GM18868 (cell line): ENCODE results near the gene TAPBP.
"Not testable (repeated sequence)": the region's sequence is repeated elsewhere in the genome, so short reads cannot be mapped to it uniquely, and the experiment has no call there.

ENCODE experiments used
- ATAC-seq: cut with Tn5 transposase; IDR thresholded peaks from one replicate; pipeline ENCODE4 v1.9.1; 2021; ENCODE audit warnings: mild to moderate bottlenecking, moderate library complexity; ENCODE audit not compliant: unreplicated experiment

TAPBP gene

DNA sequence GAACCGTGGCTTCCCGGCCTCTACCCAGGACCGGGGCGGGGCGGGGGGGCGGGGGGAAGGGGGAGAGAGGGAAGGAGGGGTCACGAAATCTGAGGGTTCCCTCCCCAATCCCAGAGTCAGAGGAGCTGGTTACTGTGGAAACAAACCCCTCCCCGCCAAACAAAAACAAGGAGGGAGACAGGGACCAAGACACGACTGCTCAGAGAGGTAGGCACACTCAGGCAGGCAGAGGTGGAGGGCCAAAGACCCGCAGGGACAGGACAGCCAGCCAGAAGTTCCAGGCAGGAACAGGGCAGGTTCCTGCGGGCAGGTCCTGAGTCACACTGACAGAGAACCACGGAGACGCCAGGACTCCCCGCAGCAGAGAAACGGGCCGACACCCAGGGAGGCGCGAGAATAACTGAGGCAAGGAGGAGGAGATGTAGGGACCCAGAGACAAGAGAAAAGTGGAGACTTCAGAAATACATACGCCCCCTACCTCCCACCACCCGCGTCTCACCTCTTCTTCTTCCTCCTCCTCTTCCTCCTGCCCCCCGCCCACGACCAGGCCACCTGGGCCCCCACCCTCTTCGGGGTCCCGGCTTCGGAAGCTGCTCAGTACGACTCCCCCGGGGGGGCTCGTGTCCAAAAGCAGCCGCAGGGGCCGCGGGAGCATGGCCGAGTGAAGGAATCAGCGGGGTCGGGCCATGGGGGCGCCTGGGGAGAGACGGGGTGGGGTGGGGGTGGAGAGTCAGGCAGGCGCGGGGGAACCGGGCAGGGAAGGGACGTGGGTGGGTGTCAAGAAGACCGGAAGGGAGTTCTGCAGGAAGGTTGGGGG, 15.7 kb downstream of the TAPBP start:
- ATAC-seq: no peak

DNA sequence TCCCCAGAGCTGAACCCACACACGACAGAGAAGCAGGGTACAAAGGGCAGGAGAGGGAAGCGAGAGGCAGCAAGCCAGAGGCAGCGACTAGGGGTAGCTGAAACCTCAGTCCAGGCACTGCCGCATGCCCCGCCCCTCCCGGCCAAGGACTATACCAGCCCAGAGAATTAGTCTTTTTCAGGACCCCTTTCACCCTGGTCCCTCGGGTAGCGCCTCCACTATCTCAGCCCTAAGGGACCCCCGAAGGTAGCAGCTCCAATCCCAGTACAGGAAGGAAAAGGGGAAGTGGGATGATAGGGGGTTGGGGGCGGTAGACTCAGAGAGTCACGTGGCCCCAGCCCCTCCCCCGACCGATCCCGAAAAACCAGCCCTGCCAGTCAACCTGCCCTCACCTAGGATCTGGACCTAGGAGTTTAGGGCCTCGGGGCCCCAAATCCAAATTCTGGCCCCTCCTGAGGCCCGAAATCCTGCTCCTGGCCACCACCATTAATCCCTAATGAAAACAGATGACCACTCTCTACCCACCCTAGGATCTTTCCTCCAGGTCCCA, 16.4 kb downstream of the TAPBP start:
- no peak for ATAC-seq

DNA sequence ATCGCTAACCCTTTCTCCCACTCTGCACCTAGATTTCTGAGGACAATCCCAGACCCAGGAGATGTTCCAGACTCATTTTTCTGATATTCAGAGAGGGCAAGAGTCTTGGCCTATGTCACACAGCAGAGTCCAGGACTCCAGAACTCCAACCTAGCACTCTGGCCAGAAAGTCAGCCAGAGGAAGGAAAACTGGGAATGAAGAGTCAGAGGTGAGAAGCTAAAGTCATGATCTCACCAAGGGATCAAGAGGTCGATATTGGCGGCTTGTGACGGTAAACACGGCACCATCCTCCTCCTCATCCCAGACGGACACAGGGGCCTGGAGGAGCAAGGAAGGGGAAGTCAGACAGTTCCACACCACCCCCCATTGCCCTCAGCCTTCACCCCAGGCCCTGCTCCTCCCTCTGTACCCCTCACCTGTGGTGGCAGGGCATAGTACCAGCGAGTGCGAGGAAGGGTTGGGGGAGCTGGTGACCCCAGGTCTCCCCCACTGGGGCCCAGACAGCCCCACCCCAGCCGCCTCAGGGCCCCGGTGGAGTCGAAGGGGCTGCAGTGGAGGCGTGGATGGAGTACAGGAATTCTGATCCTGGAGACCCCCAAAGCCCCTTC, 17.0 kb downstream of the TAPBP start:
- no peak for ATAC-seq

DNA sequence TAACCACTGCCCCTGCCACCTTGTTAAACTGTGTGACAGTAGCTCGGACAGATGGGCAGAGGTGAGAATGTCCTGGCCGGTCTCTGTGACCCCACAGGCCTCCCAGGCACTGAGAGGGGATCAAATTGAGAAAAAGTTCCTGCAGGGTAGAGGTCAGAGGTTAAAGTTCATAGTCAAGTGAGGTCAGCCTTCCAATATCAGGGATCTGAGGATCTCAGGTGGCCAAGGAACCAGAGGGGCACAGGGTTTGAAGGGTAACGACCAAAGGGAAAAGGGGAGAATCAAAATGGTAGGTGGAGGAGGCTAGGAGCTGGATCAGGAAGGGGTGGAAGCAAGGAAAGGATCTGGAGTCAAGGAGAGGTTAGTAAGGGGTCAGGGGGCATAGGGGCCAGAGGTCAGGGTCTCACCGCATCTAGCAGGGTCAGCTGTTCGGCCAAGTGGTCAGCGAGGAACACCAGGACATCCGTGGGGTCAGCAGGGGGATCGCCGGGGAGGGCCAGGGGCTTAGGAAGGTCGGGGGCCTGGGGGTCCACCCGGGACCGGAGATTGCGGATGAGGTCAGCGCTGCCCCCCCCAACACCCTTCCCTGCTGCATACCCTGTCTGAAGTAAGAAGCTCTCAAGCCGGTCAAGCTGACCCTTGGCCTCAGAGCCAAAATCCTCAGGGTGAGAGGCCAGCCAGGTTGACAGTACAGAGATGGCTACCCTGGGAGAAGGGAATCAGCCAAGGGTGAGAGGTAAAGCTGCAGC, 18.1 kb downstream of the TAPBP start:
- no peak for ATAC-seq

DNA sequence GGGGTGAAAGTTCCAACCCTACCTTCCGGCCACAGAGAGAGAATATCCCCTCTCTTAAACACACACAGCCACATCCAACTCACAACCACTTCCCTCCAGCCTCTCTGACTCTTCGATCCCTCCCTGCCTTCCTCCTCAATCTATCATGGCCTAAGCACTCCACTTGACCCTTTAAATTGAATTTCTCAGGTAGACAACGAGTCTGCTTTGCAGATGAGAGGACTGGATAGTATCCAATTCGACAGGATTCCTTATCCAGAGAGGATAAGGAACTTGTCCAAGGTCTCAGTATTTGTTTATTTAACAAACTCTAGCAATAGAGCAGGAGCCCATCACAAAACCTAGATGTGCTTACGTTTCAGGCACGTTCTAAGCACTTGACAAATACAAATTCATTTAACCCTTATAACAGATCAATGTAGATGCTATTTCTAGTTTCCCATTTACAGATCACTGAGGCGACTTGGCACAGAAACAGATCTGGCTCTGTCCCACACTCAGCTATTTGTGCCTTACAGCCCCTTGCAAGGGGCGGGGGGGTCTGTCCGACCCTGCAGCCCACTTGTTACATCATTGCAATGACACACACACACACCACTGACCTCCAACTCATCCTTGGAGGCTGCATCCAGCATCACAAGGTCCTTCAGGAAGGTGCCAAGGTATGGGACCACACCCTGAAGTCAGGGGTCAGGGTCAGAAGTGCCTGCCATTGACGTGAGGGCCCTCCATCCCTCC, 19.6 kb downstream of the TAPBP start:
- no peak for ATAC-seq

DNA sequence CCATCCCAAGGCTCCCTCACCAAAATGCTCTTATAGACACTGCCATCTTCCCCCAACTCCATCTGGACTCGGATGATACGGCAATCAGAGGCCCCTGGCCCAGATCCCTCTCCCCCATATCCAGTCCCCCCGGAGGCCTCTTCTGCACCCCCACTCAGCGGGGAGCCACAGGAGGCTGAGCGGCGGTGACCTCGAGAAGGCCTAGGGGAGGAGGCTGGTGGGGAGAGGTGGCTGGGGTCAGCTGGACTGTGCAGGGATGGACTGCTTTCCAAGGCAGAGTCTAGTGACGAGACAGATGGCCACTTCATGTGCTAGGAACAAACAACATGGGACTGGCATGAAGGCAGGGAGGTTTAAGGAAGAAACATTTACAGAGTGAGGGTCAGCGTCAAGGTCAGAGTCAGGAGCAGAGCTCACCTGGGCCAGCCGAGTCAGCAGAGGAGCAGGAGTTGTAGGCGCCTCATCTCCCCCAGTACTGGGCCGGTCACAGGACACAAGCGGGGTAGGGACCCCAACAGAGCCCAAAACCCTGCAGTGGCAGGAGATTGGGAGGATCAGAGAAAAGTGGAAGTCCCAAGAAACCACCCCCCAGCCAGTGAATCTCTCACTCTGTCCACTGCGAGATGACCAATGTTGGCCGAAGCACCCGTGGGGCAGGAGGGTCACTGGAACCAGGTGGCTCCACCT, 20.7 kb downstream of the TAPBP start:
- no peak for ATAC-seq

DNA sequence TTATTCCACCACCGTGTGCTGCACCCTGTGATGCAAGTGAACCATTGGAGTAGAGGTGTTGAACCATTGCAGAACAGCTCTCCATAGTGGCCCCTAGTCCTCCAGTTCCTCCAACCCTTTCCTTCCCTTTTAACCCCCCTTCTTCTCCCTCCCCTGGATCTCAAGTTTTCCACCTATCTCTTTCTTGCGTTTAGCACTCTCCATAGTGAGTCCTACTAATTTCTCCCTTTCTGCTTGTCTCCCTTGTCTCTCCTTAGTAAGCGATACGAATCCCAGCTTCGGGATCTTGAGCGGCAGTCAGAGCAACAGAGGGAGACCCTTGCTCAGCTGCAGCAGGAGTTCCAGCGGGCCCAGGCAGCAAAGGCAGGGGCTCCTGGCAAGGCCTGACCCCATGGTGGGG, 23.4 kb downstream of the TAPBP start:
- no peak for ATAC-seq

DNA sequence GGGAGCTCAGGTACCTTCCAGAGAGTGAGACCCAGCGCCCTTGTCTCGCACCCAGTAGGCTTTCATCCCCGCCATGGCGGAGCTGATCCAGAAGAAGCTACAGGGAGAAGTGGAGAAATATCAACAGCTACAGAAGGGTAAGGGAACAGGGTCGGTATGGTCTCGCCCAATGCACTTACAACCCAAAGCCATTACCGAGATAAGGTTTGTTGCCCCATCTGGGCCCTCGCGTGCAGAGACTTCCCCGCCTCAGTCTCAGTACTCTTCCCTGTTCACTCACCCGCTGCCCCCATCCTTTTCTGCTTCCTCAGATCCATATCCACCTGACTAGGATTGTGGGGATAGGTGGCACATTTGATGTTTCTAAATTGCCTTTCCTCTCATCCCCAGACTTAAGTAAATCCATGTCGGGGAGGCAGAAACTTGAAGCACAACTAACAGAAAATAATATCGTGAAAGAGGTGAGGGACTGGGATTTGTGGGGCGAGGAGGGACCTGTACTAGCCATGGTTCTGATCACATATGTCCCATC, 24.0 kb downstream of the TAPBP start:
- ATAC-seq: peak; percentile 17

DNA sequence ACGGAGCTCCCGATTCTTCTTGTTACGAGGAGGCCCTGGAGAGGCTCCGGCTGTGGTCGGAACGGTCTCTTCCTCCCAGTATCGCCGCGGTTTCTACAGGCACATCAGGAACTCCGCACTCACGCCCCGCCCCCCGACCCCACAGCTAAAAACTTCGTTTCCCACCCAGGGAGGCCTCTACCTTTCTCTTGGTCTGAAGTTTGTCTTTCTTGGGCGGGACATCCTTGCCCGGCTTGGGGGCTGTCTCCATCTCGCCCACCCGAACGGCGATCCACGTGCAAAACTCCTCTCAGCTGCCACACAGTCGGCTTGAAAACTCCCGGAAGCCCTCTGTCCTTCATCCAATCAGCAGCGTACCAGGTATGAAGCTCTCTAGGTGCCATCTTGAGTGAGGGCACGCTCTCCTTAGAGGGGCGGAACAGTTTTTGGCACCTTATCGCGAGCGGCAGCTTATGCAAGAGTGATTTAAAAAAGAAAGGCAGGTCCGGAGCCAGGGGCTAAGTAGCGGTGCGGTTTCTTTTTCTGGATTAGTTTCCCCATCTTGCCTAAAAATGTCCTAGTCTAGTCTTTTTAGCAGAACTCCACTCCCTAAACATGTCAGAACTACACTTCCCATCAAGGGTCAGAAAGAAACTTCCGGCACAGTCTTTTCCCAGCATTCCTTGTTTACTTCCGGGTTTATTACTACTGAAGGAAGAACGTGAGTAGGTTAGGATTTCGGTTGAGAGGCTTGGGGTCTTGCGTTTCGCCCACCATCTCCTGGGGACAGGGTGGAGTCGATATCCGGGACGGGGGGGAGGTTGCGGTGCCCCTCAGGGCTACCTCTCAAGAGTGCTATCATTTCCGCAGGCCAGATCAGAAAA, 24.7 kb downstream of the TAPBP start, which contains the start of the genes PFDN6 and WDR46:
PFDN6 (plus strand) TSS at position 681 of the 863 bp plus-strand sequence. CDS start 256 bp downstream, outside the sequence.
WDR46 (minus strand) TSS at position 319 of the 863 bp plus-strand sequence; CDS start at position 250, 69 bp downstream.
- ATAC-seq: peak; percentile 84

DNA sequence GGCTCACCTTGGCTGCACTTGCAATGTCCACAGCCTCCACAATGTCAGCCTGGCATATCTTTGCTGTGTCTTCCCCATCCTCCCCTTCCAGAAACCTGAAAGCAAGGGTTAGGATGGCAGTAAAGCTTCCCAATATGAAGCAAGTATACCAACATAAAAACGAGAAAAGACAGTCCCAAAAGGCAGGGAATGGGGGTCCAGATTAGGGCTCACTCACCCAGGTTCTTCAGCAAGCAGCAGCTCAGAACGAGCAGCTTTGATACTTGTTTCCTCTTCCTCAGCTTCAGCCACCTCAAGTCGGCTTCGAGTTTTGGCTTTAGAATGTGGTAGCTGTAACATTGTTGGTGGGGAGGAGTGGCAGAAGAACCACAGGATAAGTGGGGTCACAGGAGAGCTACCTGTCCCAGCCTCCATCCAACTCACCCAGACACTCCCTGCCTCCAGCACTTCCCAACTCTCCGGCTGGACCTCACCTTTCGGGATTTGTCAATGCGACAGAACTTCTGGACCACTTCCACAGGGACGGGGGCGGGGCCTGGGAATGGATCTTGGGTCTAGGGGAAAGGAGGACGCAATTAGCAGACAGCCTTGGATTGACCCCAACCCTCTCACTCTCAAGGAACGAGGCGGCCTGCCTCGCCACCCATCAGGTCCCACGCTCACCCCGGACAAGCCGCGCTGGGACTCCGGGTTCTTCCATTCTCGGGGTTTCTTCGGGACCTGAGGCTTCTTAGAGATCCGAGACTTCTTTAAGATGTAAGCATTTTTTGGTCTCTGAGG, 25.5 kb downstream of the TAPBP start:
- ATAC-seq: peak; percentile 9

DNA sequence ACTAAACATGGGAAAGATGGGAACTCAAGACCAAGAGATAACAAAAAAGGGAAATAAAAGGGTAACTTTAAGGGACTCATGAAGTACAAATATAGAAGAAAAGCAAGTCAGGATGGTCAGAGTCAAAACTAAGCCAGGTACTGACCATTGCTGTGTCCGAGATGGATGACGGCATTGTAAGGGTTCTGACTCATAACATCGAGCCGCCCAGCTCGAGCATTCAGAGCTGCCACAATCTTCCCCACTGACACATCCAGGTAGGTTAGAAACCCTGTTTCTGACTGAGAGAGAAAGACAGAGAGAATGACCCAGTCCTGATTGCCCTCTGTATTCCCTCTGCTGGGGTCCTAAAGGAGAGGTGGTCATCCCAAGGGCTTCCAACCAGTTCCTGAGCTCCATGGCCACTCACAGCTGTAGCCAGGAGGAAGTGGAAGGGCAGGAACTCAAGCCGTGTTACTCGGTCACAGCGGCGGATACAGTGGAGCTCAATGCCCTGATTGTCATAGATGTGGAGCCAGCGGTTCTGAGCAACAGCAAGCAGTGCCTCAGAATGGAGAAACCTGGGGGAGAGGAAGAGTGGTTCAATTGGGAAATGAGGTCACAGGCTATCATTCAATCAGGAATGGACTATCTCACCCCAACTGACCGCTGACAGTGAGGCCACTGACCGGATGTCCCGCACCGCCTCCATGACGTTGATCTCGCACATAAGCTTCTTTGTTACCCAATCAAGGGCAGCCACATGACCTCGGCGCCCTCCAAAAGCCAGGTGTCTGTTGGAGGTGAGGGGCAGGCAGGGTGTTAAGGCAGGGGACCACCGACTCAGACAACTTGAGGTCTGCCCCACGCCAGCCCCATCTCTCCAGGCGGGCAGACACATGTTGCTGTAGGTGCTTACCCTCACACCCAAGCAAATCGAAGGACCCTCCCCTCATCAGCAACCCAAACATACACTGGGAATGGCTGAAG, 26.6 kb downstream of the TAPBP start:
- no peak for ATAC-seq

DNA sequence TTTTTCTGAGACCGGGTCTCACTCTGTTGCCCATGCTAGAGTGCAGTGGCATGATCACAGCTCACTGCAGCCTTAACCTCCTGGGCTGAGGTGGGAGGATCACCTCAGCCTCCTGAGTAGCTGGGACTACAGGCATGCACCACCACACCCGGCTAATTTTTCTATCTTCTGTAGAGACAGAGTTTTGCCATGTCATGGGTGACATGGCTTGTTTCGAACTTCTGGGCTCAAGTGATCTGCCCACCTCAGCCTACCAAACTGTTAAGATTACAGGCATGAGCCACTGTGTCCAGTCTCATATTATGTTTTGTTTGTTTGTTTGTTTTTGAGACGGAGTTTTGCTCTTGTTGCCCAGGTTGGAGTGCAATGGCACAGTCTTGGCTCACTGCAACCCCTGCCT, 28.7 kb downstream of the TAPBP start:
- not testable (repeated sequence) for ATAC-seq

DNA sequence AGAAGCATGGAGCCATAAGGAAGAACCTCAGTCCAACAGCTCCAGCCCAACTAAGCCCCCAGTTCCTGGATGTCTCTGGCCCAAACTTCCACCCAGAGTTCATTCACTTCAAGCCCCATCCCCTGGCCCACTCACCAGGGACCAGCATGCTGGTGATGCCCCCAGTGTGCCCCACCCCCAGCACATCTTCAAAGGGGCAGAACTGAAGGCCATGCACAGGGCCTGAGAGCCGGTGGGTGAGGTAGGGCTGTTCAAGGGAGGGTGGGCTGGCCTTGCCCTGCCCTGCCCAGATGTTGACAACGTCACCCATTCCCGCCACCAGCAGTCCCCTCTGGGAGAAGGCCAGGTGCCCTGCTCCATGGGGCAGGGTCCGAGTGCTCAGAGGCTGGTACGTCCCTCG, 33.3 kb downstream of the TAPBP start:
- ATAC-seq: no peak

DNA sequence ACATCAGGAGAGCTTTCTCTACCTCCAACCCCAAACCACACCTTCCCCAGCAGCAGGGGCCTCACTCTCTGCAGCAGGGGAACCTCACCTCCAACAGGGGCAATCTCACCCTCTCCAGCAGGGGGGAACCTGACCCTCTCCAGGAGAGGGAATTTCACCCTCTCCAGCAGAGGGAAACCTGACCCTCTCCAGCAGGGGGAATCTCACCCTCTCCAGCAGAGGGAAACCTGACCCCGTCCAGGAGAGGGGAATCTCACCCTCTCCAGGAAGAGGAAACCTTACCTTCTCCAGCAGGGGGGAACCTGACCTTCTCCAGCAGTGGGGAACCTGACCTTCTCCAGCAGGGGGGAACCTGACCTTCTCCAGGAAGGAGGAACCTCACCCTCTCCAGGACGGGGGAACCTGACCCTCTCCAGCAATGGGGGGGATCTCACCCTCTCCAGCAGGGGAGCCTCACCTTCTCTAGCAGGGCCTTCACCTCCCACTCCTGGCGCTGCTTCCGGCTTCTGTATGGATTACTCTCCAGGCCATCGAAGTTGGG, 33.8 kb downstream of the TAPBP start:
- no peak for ATAC-seq

DNA sequence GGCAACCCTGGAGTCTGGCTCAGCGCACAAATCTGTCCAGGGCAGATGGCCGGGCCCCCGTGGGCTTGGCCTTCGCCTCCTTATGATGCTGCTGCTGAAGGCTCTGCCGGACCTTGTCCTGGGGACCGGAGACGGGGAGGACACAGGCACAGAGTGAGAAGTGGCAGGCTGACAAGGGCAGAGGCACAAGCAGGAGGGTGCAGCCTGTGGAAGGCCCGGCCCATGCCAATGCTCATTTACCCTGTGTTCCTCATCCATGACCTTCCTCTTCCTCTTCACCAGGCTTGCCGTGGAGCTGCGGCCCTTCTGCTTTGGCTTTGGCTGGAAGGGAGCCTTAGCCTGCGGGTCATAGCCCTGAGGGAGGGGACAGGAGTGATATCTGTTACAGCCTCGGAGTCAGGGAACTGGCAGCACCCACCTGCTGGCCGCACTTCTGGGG, 34.6 kb downstream of the TAPBP start:
- no peak for ATAC-seq

DNA sequence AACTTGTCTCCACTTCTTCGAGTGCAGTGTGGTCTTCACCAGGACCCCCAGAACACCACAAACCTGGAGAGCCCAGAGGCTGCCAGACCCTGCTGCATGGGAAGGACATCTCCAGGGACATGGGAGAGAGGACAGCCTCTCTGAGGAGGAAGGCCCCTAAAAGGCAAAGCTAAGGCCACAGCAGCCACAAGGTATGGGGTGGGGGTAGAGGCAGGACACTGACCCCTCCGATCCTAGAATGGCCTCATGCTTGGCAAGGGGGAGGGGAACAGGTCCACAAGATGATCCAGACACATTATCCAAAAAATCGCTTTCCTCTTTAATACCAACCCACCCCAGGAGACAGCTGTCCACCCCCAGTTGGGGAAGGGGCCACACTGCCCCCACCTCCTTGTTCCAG, 35.1 kb downstream of the TAPBP start:
- no peak for ATAC-seq

DNA sequence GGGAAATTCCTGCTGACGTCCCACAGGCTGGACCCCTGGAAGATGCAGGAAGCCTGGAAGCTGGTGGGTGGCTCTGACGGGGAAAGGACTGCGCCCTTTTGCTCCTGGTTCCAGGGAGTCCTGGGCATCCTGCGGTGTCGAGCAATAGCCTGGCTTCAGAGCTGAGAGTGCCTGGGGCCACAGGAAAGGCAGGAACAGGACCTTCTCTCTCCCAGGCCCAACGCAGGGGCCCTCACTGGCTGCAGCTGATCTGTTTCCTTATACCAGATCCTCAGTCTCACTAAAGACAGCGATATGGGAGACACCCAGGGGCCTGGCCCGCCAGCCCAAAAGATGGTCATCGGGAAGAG, 35.5 kb downstream of the TAPBP start:
- no peak for ATAC-seq
